HEK293 (cell line): ENCODE measurements around the gene GPX4.

Experiments used
- ATF2 ChIP-seq: fragments of 450-650 bp; formaldehyde crosslinking; IDR thresholded peaks from 2 replicates; pipeline ENCODE4 v1.5.1; 2016; ENCODE audit warnings: missing biosample characterization, missing genetic modification characterization, low read depth
- BCL11A ChIP-seq: fragments of 450-650 bp; formaldehyde crosslinking; IDR thresholded peaks from 2 replicates; pipeline ENCODE4 v1.5.1; 2016; ENCODE audit warnings: low read depth, missing biosample characterization, missing genetic modification characterization
- GLIS2 ChIP-seq: fragments of 450-650 bp; formaldehyde crosslinking; IDR thresholded peaks from 2 replicates; pipeline ENCODE4 v1.5.1; 2016; ENCODE audit warnings: missing biosample characterization, missing genetic modification characterization
- HOXC10 ChIP-seq: sonication (generic); formaldehyde crosslinking; IDR thresholded peaks from 2 replicates; pipeline ENCODE4 v1.8.1; 2023; ENCODE audit warnings: mild to moderate bottlenecking, missing genetic modification reagents
- KLF1 ChIP-seq: fragments of 450-650 bp; formaldehyde crosslinking; IDR thresholded peaks from 2 replicates; pipeline ENCODE4 v1.5.1; 2016; ENCODE audit warnings: missing biosample characterization, missing genetic modification characterization
- KLF16 ChIP-seq: fragments of 450-650 bp; formaldehyde crosslinking; IDR thresholded peaks from 2 replicates; pipeline ENCODE4 v1.5.1; 2017; ENCODE audit warnings: missing biosample characterization, missing genetic modification characterization
- KLF7 ChIP-seq: fragments of 450-650 bp; formaldehyde crosslinking; IDR thresholded peaks from 2 replicates; pipeline ENCODE4 v1.5.1; 2016; ENCODE audit warnings: missing biosample characterization, missing genetic modification characterization, borderline replicate concordance
- PATZ1 ChIP-seq: fragments of 450-650 bp; formaldehyde crosslinking; IDR thresholded peaks from 2 replicates; pipeline ENCODE4 v1.5.1; 2016; ENCODE audit warnings: missing biosample characterization, missing genetic modification characterization
- SCRT2 ChIP-seq: fragments of 450-650 bp; formaldehyde crosslinking; IDR thresholded peaks from 2 replicates; pipeline ENCODE4 v1.5.1; 2016; ENCODE audit warnings: missing biosample characterization, missing genetic modification characterization
- SP7 ChIP-seq: fragments of 450-650 bp; formaldehyde crosslinking; IDR thresholded peaks from 2 replicates; pipeline ENCODE4 v1.5.1; 2016; ENCODE audit warnings: missing biosample characterization, missing genetic modification characterization
- TCF7L2 ChIP-seq: IDR thresholded peaks from 2 replicates; pipeline ENCODE4 v1.6.1; 2011; ENCODE audit warnings: low read depth, mild to moderate bottlenecking, inconsistent platforms, low read length, moderate library complexity, borderline replicate concordance
- ZBTB17 ChIP-seq: fragments of 450-650 bp; formaldehyde crosslinking; IDR thresholded peaks from 2 replicates; pipeline ENCODE4 v1.5.1; 2016; ENCODE audit warnings: missing biosample characterization, missing genetic modification characterization
- ZBTB44 ChIP-seq: fragments of 450-650 bp; IDR thresholded peaks from 2 replicates; pipeline ENCODE4 v1.5.1; 2018; ENCODE audit warnings: missing biosample characterization, mild to moderate bottlenecking, missing genetic modification characterization
- ZBTB48 ChIP-seq: fragments of 450-650 bp; formaldehyde crosslinking; IDR thresholded peaks from 2 replicates; pipeline ENCODE4 v1.5.1; 2016; ENCODE audit warnings: missing biosample characterization, missing genetic modification characterization
- ZFHX2 ChIP-seq: fragments of 450-650 bp; formaldehyde crosslinking; conservative IDR thresholded peaks from 2 replicates; pipeline ENCODE4 v1.5.1; 2016; ENCODE audit warnings: missing biosample characterization, missing genetic modification characterization
- ZNF148 ChIP-seq: fragments of 450-650 bp; formaldehyde crosslinking; IDR thresholded peaks from 2 replicates; pipeline ENCODE4 v1.5.0; 2017; ENCODE audit warnings: missing biosample characterization, missing genetic modification characterization, borderline replicate concordance
- ZNF157 ChIP-seq: fragments of 450-650 bp; formaldehyde crosslinking; IDR thresholded peaks from 2 replicates; pipeline ENCODE4 v1.5.1; 2016; ENCODE audit warnings: missing biosample characterization, missing genetic modification characterization
- ZNF169 ChIP-seq: fragments of 450-650 bp; formaldehyde crosslinking; IDR thresholded peaks from 2 replicates; pipeline ENCODE4 v1.5.1; 2016; ENCODE audit warnings: missing biosample characterization, missing genetic modification characterization
- ZNF175 ChIP-seq: fragments of 450-650 bp; formaldehyde crosslinking; IDR thresholded peaks from 2 replicates; pipeline ENCODE4 v1.5.1; 2016; ENCODE audit warnings: missing biosample characterization, missing genetic modification characterization
- ZNF19 ChIP-seq: fragments of 450-650 bp; formaldehyde crosslinking; IDR thresholded peaks from 2 replicates; pipeline ENCODE4; 2016; ENCODE audit warnings: missing biosample characterization, missing genetic modification characterization, low read depth
- ZNF23 ChIP-seq: fragments of 450-650 bp; formaldehyde crosslinking; IDR thresholded peaks from 2 replicates; pipeline ENCODE4 v1.5.1; 2016; ENCODE audit warnings: missing biosample characterization, missing genetic modification characterization, borderline replicate concordance
- ZNF292 ChIP-seq: fragments of 450-650 bp; formaldehyde crosslinking; IDR thresholded peaks from 2 replicates; pipeline ENCODE4 v1.5.1; 2016; ENCODE audit warnings: low read depth, missing biosample characterization, missing genetic modification characterization, borderline replicate concordance
- ZNF341 ChIP-seq: fragments of 450-650 bp; formaldehyde crosslinking; IDR thresholded peaks from 2 replicates; pipeline ENCODE4; 2016; ENCODE audit warnings: low read depth, missing biosample characterization, missing genetic modification characterization
- ZNF37A ChIP-seq: fragments of 450-650 bp; IDR thresholded peaks from 2 replicates; pipeline ENCODE4 v1.5.1; 2018; ENCODE audit warnings: missing biosample characterization, missing genetic modification characterization
- ZNF391 ChIP-seq: fragments of 450-650 bp; formaldehyde crosslinking; IDR thresholded peaks from 2 replicates; pipeline ENCODE4 v1.5.1; 2016; ENCODE audit warnings: low read depth, missing biosample characterization, missing genetic modification characterization, borderline replicate concordance
- ZNF398 ChIP-seq: fragments of 450-650 bp; formaldehyde crosslinking; IDR thresholded peaks from 2 replicates; pipeline ENCODE4 v1.5.1; 2017; ENCODE audit warnings: missing biosample characterization, missing genetic modification characterization
- ZNF423 ChIP-seq: fragments of 450-650 bp; formaldehyde crosslinking; IDR thresholded peaks from 2 replicates; pipeline ENCODE4 v1.5.1; 2016; ENCODE audit warnings: missing biosample characterization, missing genetic modification characterization
- ZNF555 ChIP-seq: fragments of 450-650 bp; formaldehyde crosslinking; conservative IDR thresholded peaks from 2 replicates; pipeline ENCODE4 v1.5.1; 2017; ENCODE audit warnings: missing biosample characterization, mild to moderate bottlenecking, missing genetic modification characterization, inconsistent platforms
- ZNF571 ChIP-seq: fragments of 450-650 bp; formaldehyde crosslinking; IDR thresholded peaks from 2 replicates; pipeline ENCODE4 v1.5.0; 2017; ENCODE audit warnings: missing biosample characterization, missing genetic modification characterization
- ZSCAN4 ChIP-seq: fragments of 450-650 bp; formaldehyde crosslinking; IDR thresholded peaks from 2 replicates; pipeline ENCODE4 v1.5.1; 2017; ENCODE audit warnings: missing biosample characterization, missing genetic modification characterization

Gene GPX4

GRCh38 chr19:1103708-1104310, at the start of gene GPX4 (continued):
- TF ChIP-seq KLF1 (tag by site-specific recombination), result peak; percentile 24; the same call in 1 of the 2 replicates
- TF ChIP-seq SCRT2 (tag by site-specific recombination), result peak; percentile 93
- no peak for TF ChIP-seq ZNF23 (tag by site-specific recombination)
- TF ChIP-seq ZNF391 (tag by site-specific recombination), result peak; percentile 42; the same call in 1 of the 2 replicates
- no peak for TF ChIP-seq ZNF148
- no peak for TF ChIP-seq ZNF292 (tag by site-specific recombination)
- TF ChIP-seq ZNF19 (tag by site-specific recombination), result no peak
- TF ChIP-seq KLF7 (tag by site-specific recombination), result no peak
- no peak for TF ChIP-seq ZBTB44 (tag by site-specific recombination)
- TF ChIP-seq BCL11A (tag by site-specific recombination), result peak; percentile 46; the same call in 1 of the 2 replicates
- no peak for TF ChIP-seq ZNF398 (tag by site-specific recombination)
- TF ChIP-seq ZBTB17, result no peak
- no peak for TF ChIP-seq ZNF555 (tag by site-specific recombination)
- no peak for TF ChIP-seq ZNF157
- no peak for TF ChIP-seq ZNF37A
- TF ChIP-seq ZBTB48, result no peak
- no peak for TF ChIP-seq ZNF423
- no peak for TF ChIP-seq KLF16 (tag by site-specific recombination)
- no peak for TF ChIP-seq ZNF571
- no peak for TF ChIP-seq HOXC10 (CRISPR knock-in tag)
- TF ChIP-seq ZNF341 (tag by site-specific recombination), result no peak
- TF ChIP-seq ZSCAN4 (tag by site-specific recombination), result no peak
- TF ChIP-seq GLIS2 (tag by site-specific recombination), result peak; percentile 55; the same call in 1 of the 2 replicates
- no peak for TF ChIP-seq ZNF175 (tag by site-specific recombination)
- peak; percentile 33; the same call in 1 of the 2 replicates for TF ChIP-seq ZFHX2 (tag by site-specific recombination)
- peak; percentile 86 for TF ChIP-seq PATZ1 (tag by site-specific recombination)
- no peak for TF ChIP-seq ZNF169 (tag by site-specific recombination)
- TF ChIP-seq ATF2 (tag by site-specific recombination), result no peak
- no peak for TF ChIP-seq TCF7L2
- TF ChIP-seq SP7 (tag by site-specific recombination), result no peak
